GM12878 (cell line): ENCODE measurements around the gene OCA2. TPM values are rescaled to one million over a fixed set of nuclear protein-coding genes. Genes with fewer than 3 reads are reported as not detected.

ENCODE experiments used
- ATAC-seq: fragments of 200-7000 bp; cut with Tn5 transposase; 3 replicates; pipeline ENCODE4 v1.9.1; 2020; ENCODE audit warnings: mild to moderate bottlenecking, moderate library complexity
- BruUV-seq: library from RNA; stranded (reverse); fragments of 400-500 nt; replicated peaks from 2 replicates; lab custom pipeline; 2021; lab: Mats Ljungman, UMichigan
- CTCF ChIA-PET: fragments of 300-600 bp; sonication (Branson Sonifier 250); formaldehyde crosslinking; extraction: SDS; loops from one replicate; lab custom pipeline; 2021; ENCODE audit warnings: inconsistent platforms; lab: Yijun Ruan, JAX
- POLR2A ChIA-PET: fragments of 350-600 bp; formaldehyde crosslinking; extraction: SDS; loops from one replicate; lab custom pipeline; 2021; ENCODE audit warnings: inconsistent platforms; lab: Charles Lee
- RAD21 ChIA-PET: fragments of 300-600 bp; sonication (Branson Sonifier 250); formaldehyde crosslinking; loops from one replicate; lab custom pipeline; 2023; ENCODE audit warnings: antibody characterized with exemption; ENCODE audit not compliant: unreplicated experiment; lab: Charles Lee
- SMC1A ChIA-PET: fragments of 300-600 bp; sonication (Branson Sonifier 250); formaldehyde crosslinking; loops from one replicate; lab custom pipeline; 2023; ENCODE audit not compliant: unreplicated experiment, uncharacterized antibody; lab: Charles Lee
- DNase-seq: peaks from one replicate; pipeline ENCODE4 v3.0.0-alpha.2; 2011; ENCODE audit warnings: low read depth, low spot score
- FAIRE-seq: peaks from 3 replicates; lab custom pipeline; 2011; peaks lifted over from hg19 to GRCh38; lab: Jason Lieb, UNC
- H2AFZ ChIP-seq: 2 replicates; pipeline ENCODE4 v1.6.0; 2011; ENCODE audit warnings: low read depth, low read length, control low read depth; ENCODE audit not compliant: control insufficient read depth
- H3K27ac ChIP-seq: 2 replicates; pipeline ENCODE4 v1.5.1; 2011; ENCODE audit warnings: control low read depth; ENCODE audit not compliant: control insufficient read depth, insufficient read depth
- H3K27me3 ChIP-seq, 2 experiments: replicated peaks in 1 of 2; 2 replicates each; pipeline versions ENCODE4 v1.6.0 to v1.6.1; 2011; ENCODE audit warnings: low read length in 1 of 2; ENCODE audit not compliant: control insufficient read depth in 2 of 2, insufficient read depth in 2 of 2
- H3K36me3 ChIP-seq, 2 experiments: 2 replicates each; pipeline ENCODE4 v1.5.1; 2011; ENCODE audit warnings: low read length in 1 of 2; ENCODE audit not compliant: control insufficient read depth in 2 of 2, insufficient read depth in 2 of 2
- H3K4me1 ChIP-seq: 2 replicates; pipeline ENCODE4 v1.6.1; 2011; ENCODE audit warnings: mild to moderate bottlenecking, low read length, moderate library complexity, mixed read lengths; ENCODE audit not compliant: control insufficient read depth, insufficient read depth
- H3K4me2 ChIP-seq: 2 replicates; pipeline ENCODE4 v1.6.0; 2011; ENCODE audit warnings: control low read depth; ENCODE audit not compliant: control insufficient read depth, insufficient read depth
- H3K4me3 ChIP-seq: fragments of 200-600 bp; sonication (generic); 2 replicates; pipeline ENCODE4 v1.5.1; 2016
- H3K79me2 ChIP-seq: 2 replicates; pipeline ENCODE4 v1.6.0; 2011; ENCODE audit warnings: low read length; ENCODE audit not compliant: control insufficient read depth, insufficient read depth
- H3K9ac ChIP-seq: 2 replicates; pipeline ENCODE4 v1.8.0; 2011; ENCODE audit warnings: low read length, control low read depth, mixed read lengths; ENCODE audit not compliant: control insufficient read depth, insufficient read depth
- H3K9me3 ChIP-seq: replicated peaks from 3 replicates; pipeline ENCODE4 v1.5.1; 2011; ENCODE audit warnings: mild to moderate bottlenecking, low read length; ENCODE audit not compliant: control insufficient read depth, insufficient read depth
- H4K20me1 ChIP-seq: 2 replicates; pipeline ENCODE4 v1.6.0; 2011; ENCODE audit not compliant: control insufficient read depth, insufficient read depth
- BCL11A ChIP-seq: IDR thresholded peaks from 2 replicates; pipeline ENCODE4 v1.6.1; 2011; ENCODE audit warnings: low read depth, low read length
- CBX3 ChIP-seq: fragments of 200-600 bp; sonication (generic); IDR thresholded peaks from 2 replicates; pipeline ENCODE4 v1.6.1; 2016; ENCODE audit warnings: low read depth, borderline replicate concordance
- CREB1 ChIP-seq: IDR thresholded peaks from 2 replicates; pipeline ENCODE4 v1.6.1; 2012; ENCODE audit warnings: low read depth, mild to moderate bottlenecking, inconsistent platforms
- ETV6 ChIP-seq, 2 experiments: fragments of 450-650 bp in 1 of 2; IDR thresholded peaks in 1 of 2; conservative IDR thresholded peaks in 1 of 2; 2 replicates each; pipeline ENCODE4 v1.6.1; 2014; ENCODE audit warnings: antibody characterized with exemption in 1 of 2, borderline replicate concordance in 1 of 2, low read depth in 1 of 2, mild to moderate bottlenecking in 1 of 2, moderate library complexity in 1 of 2
- EZH2 ChIP-seq: IDR thresholded peaks from 2 replicates; pipeline ENCODE4 v1.6.1; 2012; ENCODE audit warnings: low read depth, mild to moderate bottlenecking, control low read depth, inconsistent platforms, low read length, borderline replicate concordance; ENCODE audit not compliant: control insufficient read depth
- HDGF ChIP-seq: fragments of 450-650 bp; IDR thresholded peaks from 2 replicates; pipeline ENCODE4 v1.6.1; 2016; ENCODE audit warnings: antibody characterized with exemption
- HSF1 ChIP-seq: fragments of 150-350 bp; IDR thresholded peaks from 2 replicates; pipeline ENCODE4 v1.6.1; 2014; ENCODE audit warnings: mild to moderate bottlenecking, low read depth, low read length
- NFIC ChIP-seq: IDR thresholded peaks from 2 replicates; pipeline ENCODE4 v1.6.1; 2012; ENCODE audit warnings: low read depth, mild to moderate bottlenecking, inconsistent platforms, low read length, moderate library complexity
- NR2C1 ChIP-seq: fragments of 450-650 bp; IDR thresholded peaks from 2 replicates; pipeline ENCODE4 v1.6.1; 2017; ENCODE audit warnings: antibody characterized with exemption, mild to moderate bottlenecking, moderate library complexity
- RAD21 ChIP-seq: IDR thresholded peaks from 2 replicates; pipeline ENCODE4 v1.6.1; 2011; ENCODE audit warnings: mild to moderate bottlenecking, low read depth, low read length, moderate library complexity; ENCODE audit not compliant: insufficient read depth
- RCOR1 ChIP-seq: conservative IDR thresholded peaks from 2 replicates; pipeline ENCODE4 v1.6.1; 2012; ENCODE audit warnings: low read depth, low read length, improper control_type of control experiment
- RUNX3 ChIP-seq: IDR thresholded peaks from 2 replicates; pipeline ENCODE4 v1.6.1; 2012; ENCODE audit warnings: low read length, inconsistent platforms
- SMC3 ChIP-seq: IDR thresholded peaks from 2 replicates; pipeline ENCODE4 v1.6.1; 2011; ENCODE audit warnings: low read length, improper control_type of control experiment, borderline replicate concordance
- STAT3 ChIP-seq: IDR thresholded peaks from 2 replicates; pipeline ENCODE4 v1.6.1; 2011; ENCODE audit warnings: low read depth, low read length, improper control_type of control experiment
- SUPT20H ChIP-seq: IDR thresholded peaks from 2 replicates; pipeline ENCODE4 v1.6.1; 2011; ENCODE audit warnings: low read depth, mild to moderate bottlenecking, low read length, moderate library complexity, borderline replicate concordance; ENCODE audit not compliant: control insufficient read depth
- ZNF217 ChIP-seq: fragments of 450-650 bp; IDR thresholded peaks from 2 replicates; pipeline ENCODE4 v1.6.1; 2017; ENCODE audit warnings: antibody characterized with exemption, mild to moderate bottlenecking
- ZNF24 ChIP-seq: fragments of 450-650 bp; IDR thresholded peaks from 2 replicates; pipeline ENCODE4 v1.6.1; 2017; ENCODE audit warnings: antibody characterized with exemption, mild to moderate bottlenecking
- ZNF274 ChIP-seq: IDR thresholded peaks from one replicate; pipeline ENCODE4 v1.8.0; 2011; ENCODE audit not compliant: insufficient read length, insufficient read depth
- WGBS: methylation state at CpG from one replicate; pipeline ENCODE4 v1.1.6; 2016; ENCODE audit warnings: low lambda C conversion rate; ENCODE audit not compliant: insufficient replicate concordance, insufficient coverage; ENCODE audit errors: missing lambda C conversion rate; 5-methylcytosine and 5-hydroxymethylcytosine counted together
- in situ Hi-C: fragments of 300-500 bp; cut with MboI; formaldehyde crosslinking; loops from 9 replicates; pipeline ENCODE4 v1.14.3; 2018; ENCODE audit warnings: mixed read lengths
- intact Hi-C: fragments of 100-400 bp; cut with micrococcal nuclease; formaldehyde crosslinking; loops from one replicate; pipeline ENCODE4 v1.14.2; 2022; ENCODE audit not compliant: unreplicated experiment
- polyA plus RNA-seq, 11 experiments: library from polyadenylated mRNA; depleted of rRNA in 4 of 11; unstranded in 6 of 11; stranded (reverse) in 5 of 11; fragments of >200 nt; fragmentation: Nextera tagmentation in 4 of 11; fragmentation: Illumina TruSeq in 1 of 11; extraction: Ambion mirVana in 4 of 11; extraction: Trizol in 1 of 11; gene quantifications; 1 replicate in 1 of 11; 2 replicates in 10 of 11; pipeline versions ENCODE4 v1.2.1 to v1.2.3, GENCODE V29; 2011 to 2016; ENCODE audit warnings: inconsistent platforms in 2 of 11, missing spikeins in 2 of 11, low read depth in 1 of 11
- total RNA-seq, 4 experiments: library from RNA; depleted of rRNA in 3 of 4; stranded (reverse); fragments of >200 nt in 3 of 4; fragmentation: Illumina TruSeq in 1 of 4; extraction: Trizol in 1 of 4; gene quantifications; 2 replicates each; pipeline versions ENCODE4 v1.2.1 to v1.2.3, GENCODE V29; 2013 to 2021
- TF ChIP-seq, protein P1 (sequence below): fragments of 450-650 bp; conservative IDR thresholded peaks from 2 replicates; pipeline ENCODE4 v1.6.1; 2017; ENCODE audit warnings: mild to moderate bottlenecking, moderate library complexity

Gene OCA2
- total and polyA plus RNA-seq, 10 of the 15 experiments (the other 5 are each of a cell fraction or from before 2014, with no cell fraction given), result 0.04 to 1.8 TPM; not detected in 8

DNA sequence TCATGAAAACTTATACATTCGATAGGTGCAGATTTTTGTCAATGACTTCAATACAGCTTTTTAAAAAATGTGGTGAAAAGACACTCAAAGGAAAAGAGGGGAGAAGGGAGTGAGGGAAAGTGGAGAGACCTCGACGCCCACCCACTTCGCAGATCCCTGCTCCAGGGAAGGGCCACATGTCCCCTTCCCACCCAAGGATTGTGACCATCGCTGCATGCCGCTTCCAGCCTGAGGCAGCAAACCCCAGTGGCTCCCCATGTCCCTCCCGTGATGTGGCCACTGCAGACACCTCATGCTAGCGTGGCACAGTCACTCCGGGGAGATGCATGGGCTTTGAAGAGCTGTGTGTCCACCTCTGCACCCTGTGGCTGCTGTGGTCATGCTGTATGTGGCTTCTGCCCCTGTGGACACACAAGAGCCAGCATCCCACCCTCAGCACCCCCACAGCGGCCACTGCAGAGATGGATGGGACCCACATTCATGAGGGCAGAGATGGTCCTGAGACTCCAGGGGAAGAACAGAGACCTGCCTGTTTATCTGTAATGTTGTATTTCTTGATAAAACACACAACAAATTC lies 230.2 kb downstream of the OCA2 start:
- no peaks in the 10 kb centered on the region for H3K27me3 ChIP-seq
- no peaks in the 10 kb centered on the region for H4K20me1 ChIP-seq
- no peak overlapping the region for H3K9ac ChIP-seq
- ChIA-PET POLR2A (no interaction called here), SMC1A (no interaction called here), RAD21 (no interaction called here), CTCF (no interaction called here)
- no peaks in the 10 kb centered on the region for H3K36me3 ChIP-seq
- ATAC-seq (no peak), FAIRE-seq (no peak), DNase-seq (no peak)
- intact Hi-C loops (no loop called here), in situ Hi-C loops (no loop called here)
- no peaks in the 10 kb centered on the region; the same call in 2 of the 3 replicates for H3K9me3 ChIP-seq
- no peaks in the 10 kb centered on the region for H3K4me1 ChIP-seq
- 23% methylated on average over 10 of the region's 10 CpGs for WGBS
- H3K79me2 ChIP-seq, result no peaks in the 10 kb centered on the region
- TF ChIP-seq CBX3 (no peak), STAT3 (no peak), BCL11A (no peak), EZH2 (no peak), RCOR1 (no peak), SUPT20H (no peak), SMC3 (no peak), HDGF (no peak), ZNF217 (no peak), ZNF24 (no peak), ZNF274 (no peak), NFIC (no peak), NR2C1 (no peak), ETV6 (conservative IDR thresholded peaks at IDR 0.05 in 1 of 2, IDR thresholded peaks at IDR 0.05 in 1 of 2; ENCODE audit: borderline replicate concordance in 1 of 2, low read depth in 1 of 2) (no peak), RUNX3 (no peak), RAD21 (no peak), HSF1 (no peak), CREB1 (no peak)
- TF ChIP-seq, protein P1, sequence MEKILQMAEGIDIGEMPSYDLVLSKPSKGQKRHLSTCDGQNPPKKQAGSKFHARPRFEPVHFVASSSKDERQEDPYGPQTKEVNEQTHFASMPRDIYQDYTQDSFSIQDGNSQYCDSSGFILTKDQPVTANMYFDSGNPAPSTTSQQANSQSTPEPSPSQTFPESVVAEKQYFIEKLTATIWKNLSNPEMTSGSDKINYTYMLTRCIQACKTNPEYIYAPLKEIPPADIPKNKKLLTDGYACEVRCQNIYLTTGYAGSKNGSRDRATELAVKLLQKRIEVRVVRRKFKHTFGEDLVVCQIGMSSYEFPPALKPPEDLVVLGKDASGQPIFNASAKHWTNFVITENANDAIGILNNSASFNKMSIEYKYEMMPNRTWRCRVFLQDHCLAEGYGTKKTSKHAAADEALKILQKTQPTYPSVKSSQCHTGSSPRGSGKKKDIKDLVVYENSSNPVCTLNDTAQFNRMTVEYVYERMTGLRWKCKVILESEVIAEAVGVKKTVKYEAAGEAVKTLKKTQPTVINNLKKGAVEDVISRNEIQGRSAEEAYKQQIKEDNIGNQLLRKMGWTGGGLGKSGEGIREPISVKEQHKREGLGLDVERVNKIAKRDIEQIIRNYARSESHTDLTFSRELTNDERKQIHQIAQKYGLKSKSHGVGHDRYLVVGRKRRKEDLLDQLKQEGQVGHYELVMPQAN, result no peak
- H3K4me3 ChIP-seq, result no peak overlapping the region
- no peak overlapping the region for H3K27ac ChIP-seq
- no peak overlapping the region for H3K4me2 ChIP-seq
- no peak overlapping the region for H2AFZ ChIP-seq
- no TSS peak for BruUV-seq
